Calu3 (cell line): ENCODE data around the gene PRELP. TPM values are rescaled to one million over a fixed set of nuclear protein-coding genes. Genes with fewer than 3 reads are reported as not detected.

ENCODE experiments used
- BruUV-seq: library from RNA; stranded (reverse); fragments of 400-500 nt; replicated peaks from 2 replicates; lab custom pipeline; 2021; lab: Mats Ljungman, UMichigan
- CTCF ChIA-PET: fragments of 300-600 bp; sonication (Branson Sonifier 250); formaldehyde crosslinking; loops from one replicate; lab custom pipeline; 2022; ENCODE audit warnings: antibody characterized with exemption; lab: Charles Lee
- DNase-seq: peaks from one replicate; pipeline ENCODE4 v3.0.0; 2022
- H3K27ac Mint-ChIP-seq: one replicate; pipeline ENCODE4 v1.8.0; 2022; ENCODE audit warnings: mixed read lengths; ENCODE audit not compliant: unreplicated experiment
- H3K27me3 Mint-ChIP-seq: one replicate; pipeline ENCODE4 v1.8.0; 2022; ENCODE audit warnings: mixed read lengths; ENCODE audit not compliant: unreplicated experiment
- H3K36me3 Mint-ChIP-seq: one replicate; pipeline ENCODE4 v1.8.0; 2022; ENCODE audit warnings: mild to moderate bottlenecking, moderate library complexity, mixed read lengths; ENCODE audit not compliant: insufficient read depth, unreplicated experiment
- H3K4me1 Mint-ChIP-seq: one replicate; pipeline ENCODE4 v1.8.0; 2022; ENCODE audit warnings: mild to moderate bottlenecking, low read depth, mixed read lengths; ENCODE audit not compliant: unreplicated experiment
- H3K4me3 Mint-ChIP-seq: one replicate; pipeline ENCODE4 v1.8.0; 2022; ENCODE audit warnings: mild to moderate bottlenecking, low read depth, moderate library complexity, mixed read lengths; ENCODE audit not compliant: unreplicated experiment
- H3K9me3 Mint-ChIP-seq: one replicate; pipeline ENCODE4 v1.8.0; 2022; ENCODE audit warnings: low read depth, mixed read lengths; ENCODE audit not compliant: unreplicated experiment
- intact Hi-C: fragments of 100-400 bp; cut with micrococcal nuclease; formaldehyde crosslinking; loops from one replicate; pipeline ENCODE4 v1.10.0; 2022; ENCODE audit not compliant: unreplicated experiment
- total RNA-seq: library from RNA; stranded (reverse); gene quantifications from 2 replicates; pipeline ENCODE4 v1.2.3, GENCODE V29; 2022
- TF ChIP-seq, protein P1 (sequence below): fragments of 200-600 bp; IDR thresholded peaks from one replicate; pipeline ENCODE4 v1.8.0; 2022; ENCODE audit warnings: antibody characterized with exemption; ENCODE audit not compliant: unreplicated experiment

The PRELP gene
- total RNA-seq, 1 experiment from 2014 or later, result not detected

DNA sequence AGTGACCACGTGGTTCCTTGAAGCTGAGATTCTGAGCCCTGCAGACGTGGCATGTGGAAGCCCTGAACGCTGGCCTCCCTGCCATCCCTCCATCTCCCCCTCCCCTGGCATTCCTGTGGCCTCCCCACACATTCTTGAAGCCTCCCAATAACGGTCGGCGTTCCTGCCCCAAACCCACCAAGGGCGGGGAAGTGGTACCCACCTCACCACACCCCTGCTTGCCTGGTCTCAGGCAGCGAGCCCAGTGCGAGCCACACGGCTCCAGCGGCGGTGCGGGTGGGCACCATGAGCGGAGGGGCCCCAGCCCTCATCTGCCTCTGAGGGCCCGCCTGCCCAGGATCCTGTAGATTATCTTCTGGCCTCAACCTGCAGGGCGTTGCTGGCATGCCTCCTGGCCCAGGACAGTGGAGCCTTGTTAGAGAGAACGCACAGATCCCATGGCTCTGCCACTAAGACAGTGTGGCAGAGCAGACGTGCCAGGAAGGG, 20.6 kb upstream of the PRELP start:
- no peak overlapping the region for H3K27ac Mint-ChIP-seq
- intact Hi-C loops, result no loop called here
- peaks cover 100% of the 10 kb centered on the region for H3K27me3 Mint-ChIP-seq
- no peaks in the 10 kb centered on the region for H3K36me3 Mint-ChIP-seq
- no TSS peak for BruUV-seq
- CTCF ChIA-PET, result interaction anchor here (0.5 kb wide), 1 partner anchor 21 kb away, joined by 7 read pairs; the partner anchor contains the start of gene PRELP
- no peaks in the 10 kb centered on the region for H3K4me1 Mint-ChIP-seq
- TF ChIP-seq, protein P1, sequence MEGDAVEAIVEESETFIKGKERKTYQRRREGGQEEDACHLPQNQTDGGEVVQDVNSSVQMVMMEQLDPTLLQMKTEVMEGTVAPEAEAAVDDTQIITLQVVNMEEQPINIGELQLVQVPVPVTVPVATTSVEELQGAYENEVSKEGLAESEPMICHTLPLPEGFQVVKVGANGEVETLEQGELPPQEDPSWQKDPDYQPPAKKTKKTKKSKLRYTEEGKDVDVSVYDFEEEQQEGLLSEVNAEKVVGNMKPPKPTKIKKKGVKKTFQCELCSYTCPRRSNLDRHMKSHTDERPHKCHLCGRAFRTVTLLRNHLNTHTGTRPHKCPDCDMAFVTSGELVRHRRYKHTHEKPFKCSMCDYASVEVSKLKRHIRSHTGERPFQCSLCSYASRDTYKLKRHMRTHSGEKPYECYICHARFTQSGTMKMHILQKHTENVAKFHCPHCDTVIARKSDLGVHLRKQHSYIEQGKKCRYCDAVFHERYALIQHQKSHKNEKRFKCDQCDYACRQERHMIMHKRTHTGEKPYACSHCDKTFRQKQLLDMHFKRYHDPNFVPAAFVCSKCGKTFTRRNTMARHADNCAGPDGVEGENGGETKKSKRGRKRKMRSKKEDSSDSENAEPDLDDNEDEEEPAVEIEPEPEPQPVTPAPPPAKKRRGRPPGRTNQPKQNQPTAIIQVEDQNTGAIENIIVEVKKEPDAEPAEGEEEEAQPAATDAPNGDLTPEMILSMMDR, result no peak
- no peak overlapping the region for H3K4me3 Mint-ChIP-seq
- no peak for DNase-seq
- H3K9me3 Mint-ChIP-seq, result no peaks in the 10 kb centered on the region

DNA sequence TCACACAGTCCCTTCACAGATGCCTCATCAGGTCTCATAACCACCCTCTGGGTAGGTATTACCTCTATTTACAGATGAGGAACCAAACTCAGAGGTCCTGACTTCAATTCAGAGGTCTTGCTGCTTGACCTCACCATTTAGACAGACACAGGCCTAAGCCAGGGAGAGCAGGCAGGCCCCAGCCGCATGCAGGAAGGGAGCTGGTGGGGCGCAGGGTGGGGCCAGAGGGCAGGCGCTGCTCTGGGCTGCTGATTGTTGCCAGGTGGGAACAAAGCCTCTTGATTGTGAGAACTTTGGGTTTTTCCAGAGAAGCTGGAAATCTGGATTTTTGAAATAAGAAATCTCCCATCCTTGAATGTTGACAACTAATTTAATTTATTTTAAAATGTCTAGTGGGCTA, 19.9 kb upstream of the PRELP start:
- no TSS peak for BruUV-seq
- TF ChIP-seq, protein P1, result no peak
- H3K9me3 Mint-ChIP-seq, result no peaks in the 10 kb centered on the region
- H3K27me3 Mint-ChIP-seq, result peaks cover 100% of the 10 kb centered on the region
- DNase-seq, result no peak
- no peaks in the 10 kb centered on the region for H3K4me1 Mint-ChIP-seq
- H3K27ac Mint-ChIP-seq, result no peak overlapping the region
- no peaks in the 10 kb centered on the region for H3K36me3 Mint-ChIP-seq
- CTCF ChIA-PET, result no interaction called here
- no peak overlapping the region for H3K4me3 Mint-ChIP-seq
- intact Hi-C loops, result no loop called here

DNA sequence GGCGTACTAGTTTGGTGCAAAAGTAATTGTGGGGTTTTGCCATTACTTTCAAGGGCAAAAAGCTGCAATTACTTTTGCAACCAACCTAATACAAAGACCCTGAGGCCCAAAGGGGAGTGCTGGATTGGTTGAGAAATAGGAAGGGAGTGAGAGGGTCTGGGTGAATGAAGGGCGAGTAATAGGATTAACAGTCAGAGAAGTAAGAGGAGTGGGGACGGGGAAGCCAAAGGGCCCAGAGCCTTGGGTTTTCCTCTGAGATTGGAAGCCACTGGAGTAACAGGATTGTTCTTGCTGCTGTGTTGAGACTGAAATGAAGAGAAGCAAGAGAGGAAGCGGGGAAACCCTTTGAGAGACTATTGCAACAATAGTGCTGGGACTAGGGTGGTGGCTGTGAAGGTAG, 19.0 kb upstream of the PRELP start:
- DNase-seq, result no peak
- H3K36me3 Mint-ChIP-seq, result no peaks in the 10 kb centered on the region
- TF ChIP-seq, protein P1, result no peak
- CTCF ChIA-PET, result no interaction called here
- peaks cover 100% of the 10 kb centered on the region for H3K27me3 Mint-ChIP-seq
- intact Hi-C loops, result no loop called here
- no peaks in the 10 kb centered on the region for H3K4me1 Mint-ChIP-seq
- no TSS peak for BruUV-seq
- H3K4me3 Mint-ChIP-seq, result no peak overlapping the region
- H3K9me3 Mint-ChIP-seq, result no peaks in the 10 kb centered on the region
- H3K27ac Mint-ChIP-seq, result no peak overlapping the region

DNA sequence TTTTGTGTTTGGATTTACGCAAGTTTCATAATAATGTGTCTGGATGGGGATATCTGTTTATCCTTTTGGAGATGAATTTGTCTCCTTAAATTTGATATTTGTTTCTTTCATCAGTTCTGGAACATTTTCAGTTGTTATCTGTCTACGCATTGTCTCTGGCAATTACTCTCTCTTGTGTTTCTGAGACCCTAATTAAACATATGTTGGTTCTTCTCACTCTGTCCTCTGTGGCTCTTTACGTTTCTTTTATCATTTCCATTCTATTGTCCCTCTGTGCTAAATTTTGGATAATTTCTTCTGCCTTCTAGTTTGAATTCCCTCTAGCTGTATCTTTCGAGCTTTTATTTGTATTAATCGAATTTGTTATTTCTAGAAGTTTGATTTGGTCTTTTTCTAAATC, 17.5 kb upstream of the PRELP start:
- Mint-ChIP-seq H3K4me3 (no peak overlapping the region), H3K27ac (no peak overlapping the region), H3K27me3 (peaks cover 100% of the 10 kb centered on the region), H3K36me3 (no peaks in the 10 kb centered on the region), H3K9me3 (no peaks in the 10 kb centered on the region), H3K4me1 (no peaks in the 10 kb centered on the region)
- no TSS peak for BruUV-seq
- no peak for DNase-seq
- intact Hi-C loops, result no loop called here
- CTCF ChIA-PET, result no interaction called here
- TF ChIP-seq, protein P1, result no peak
